HG03135 (cell line): ENCODE measurements around the gene EGLN3.
A peak's percentile ranks its signal among the peaks of the same experiment; 100 is the strongest.
"Not testable (repeated sequence)": the region's sequence is repeated elsewhere in the genome, so short reads cannot be mapped to it uniquely, and the experiment has no call there.

Experiments
- ATAC-seq: cut with Tn5 transposase; IDR thresholded peaks from one replicate; pipeline ENCODE4 v1.9.1; 2021; ENCODE audit warnings: mild to moderate bottlenecking, moderate library complexity; ENCODE audit not compliant: unreplicated experiment

The EGLN3 gene

GRCh38 chr14:33950320-33951182 is at the start of gene EGLN3:
Gene EGLN3, minus strand, starts transcription at chr14:33951074. Its CDS starts 322 bp downstream, at chr14:33950752.
- peak; percentile 79 for ATAC-seq

- no peak for ATAC-seq
Measured at GRCh38 chr14:34000396-34000795, 49.5 kb upstream of the EGLN3 start.

- no peak for ATAC-seq
Measured at GRCh38 chr14:33999771-34000291, 49.0 kb upstream of the EGLN3 start.

- no peak for ATAC-seq
Measured at GRCh38 chr14:33997611-33998010, 46.7 kb upstream of the EGLN3 start.

- ATAC-seq, result no peak
Measured at GRCh38 chr14:33996462-33996861, 45.6 kb upstream of the EGLN3 start.

GRCh38 chr14:33993246-33993645 is 42.4 kb upstream of the EGLN3 start:
- ATAC-seq, result no peak

GRCh38 chr14:33992274-33993007 is 41.6 kb upstream of the EGLN3 start:
- no peak for ATAC-seq

GRCh38 chr14:33990790-33991189 is 39.9 kb upstream of the EGLN3 start:
- no peak for ATAC-seq

GRCh38 chr14:33987565-33988080 is 36.7 kb upstream of the EGLN3 start:
- ATAC-seq, result no peak

GRCh38 chr14:33986804-33987203 is 35.9 kb upstream of the EGLN3 start:
- ATAC-seq, result no peak

GRCh38 chr14:33985242-33985641 is 34.4 kb upstream of the EGLN3 start:
- no peak for ATAC-seq

GRCh38 chr14:33979613-33980276 is 28.9 kb upstream of the EGLN3 start:
- ATAC-seq, result peak; percentile 73

- no peak for ATAC-seq
Measured at GRCh38 chr14:33978892-33979612, 28.2 kb upstream of the EGLN3 start.

- peak; percentile 87 for ATAC-seq
Measured at GRCh38 chr14:33972583-33973081, 21.8 kb upstream of the EGLN3 start.

GRCh38 chr14:33969846-33970245 is 19.0 kb upstream of the EGLN3 start:
- not testable (repeated sequence) for ATAC-seq

- ATAC-seq, result no peak
Measured at GRCh38 chr14:33968722-33969121, 17.8 kb upstream of the EGLN3 start.

- ATAC-seq, result no peak
Measured at GRCh38 chr14:33967138-33967537, 16.3 kb upstream of the EGLN3 start.

GRCh38 chr14:33966276-33966675 is 15.4 kb upstream of the EGLN3 start:
- no peak for ATAC-seq

- no peak for ATAC-seq
Measured at GRCh38 chr14:33964599-33965317, 13.9 kb upstream of the EGLN3 start.

GRCh38 chr14:33963892-33964291 is 13.0 kb upstream of the EGLN3 start:
- no peak for ATAC-seq
